NT2/D1 (cell line): ENCODE data around the gene ATP6AP1.

ENCODE experiments used
- DNase-seq: peaks from one replicate; pipeline ENCODE4 v3.0.0-alpha.2; 2011; ENCODE audit warnings: low read depth, low spot score
- H3K27me3 ChIP-seq: 2 replicates; pipeline ENCODE4 v1.6.0; 2011; ENCODE audit warnings: mild to moderate bottlenecking; ENCODE audit not compliant: insufficient read length, insufficient read depth
- H3K36me3 ChIP-seq: 2 replicates; pipeline ENCODE4 v1.6.1; 2011; ENCODE audit warnings: mild to moderate bottlenecking, low read length, mixed read lengths; ENCODE audit not compliant: insufficient read depth, insufficient read length
- H3K4me1 ChIP-seq: 2 replicates; pipeline ENCODE4 v1.5.1; 2011; ENCODE audit not compliant: insufficient read depth, insufficient read length
- H3K4me3 ChIP-seq: 2 replicates; pipeline ENCODE4 v1.5.1; 2011; ENCODE audit warnings: low read depth; ENCODE audit not compliant: insufficient read length
- H3K9ac ChIP-seq: 2 replicates; pipeline ENCODE4 v1.6.0; 2011; ENCODE audit warnings: low read depth; ENCODE audit not compliant: insufficient read length
- H3K9me3 ChIP-seq: 2 replicates; pipeline ENCODE4 v1.5.1; 2011; ENCODE audit warnings: mild to moderate bottlenecking, low read length; ENCODE audit not compliant: insufficient read depth
- SUZ12 ChIP-seq: IDR thresholded peaks from 2 replicates; pipeline ENCODE4 v1.6.1; 2011; ENCODE audit not compliant: insufficient read length, insufficient read depth; ENCODE audit errors: extremely low read depth
- YY1 ChIP-seq: IDR thresholded peaks from 2 replicates; pipeline ENCODE4 v1.6.1; 2011; ENCODE audit not compliant: insufficient read length, insufficient read depth
- ZNF274 ChIP-seq: IDR thresholded peaks from 2 replicates; pipeline ENCODE4 v1.6.1; 2011; ENCODE audit warnings: mild to moderate bottlenecking, low read depth, low read length

ATP6AP1 gene

GRCh38 chrX:154446430-154446829 lies 18.0 kb downstream of the ATP6AP1 start:
- TF ChIP-seq YY1 (no peak), ZNF274 (no peak)
- Histone ChIP-seq H3K27me3 (no peaks in the 10 kb centered on the region), H3K36me3 (peaks cover 54% of the 10 kb centered on the region), H3K4me1 (no peaks in the 10 kb centered on the region), H3K9me3 (no peaks in the 10 kb centered on the region), H3K4me3 (no peak overlapping the region), H3K9ac (no peak overlapping the region)
- DNase-seq: no peak

DNA sequence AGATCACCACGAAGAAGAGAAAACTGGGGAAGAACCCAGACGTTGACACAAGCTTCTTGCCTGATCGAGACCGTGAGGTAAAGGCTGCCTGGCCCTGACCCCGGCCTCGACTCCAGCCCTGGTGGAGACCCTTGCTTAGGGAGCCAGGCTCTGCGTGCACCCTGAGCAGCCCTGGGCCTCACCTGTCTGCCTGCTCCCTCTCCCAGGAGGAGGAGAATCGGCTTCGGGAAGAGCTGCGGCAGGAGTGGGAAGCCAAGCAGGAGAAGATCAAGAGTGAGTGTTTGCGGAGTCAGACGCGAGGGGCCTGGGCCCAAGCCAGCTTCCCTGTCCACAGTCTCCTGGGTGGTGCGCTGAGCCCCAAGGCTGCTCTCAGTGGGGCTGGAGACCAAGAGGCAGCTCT lies 20.0 kb downstream of the ATP6AP1 start:
- TF ChIP-seq YY1 (no peak), SUZ12 (no peak)
- Histone ChIP-seq H3K4me3 (no peak overlapping the region), H3K36me3 (peaks cover 43% of the 10 kb centered on the region), H3K27me3 (no peaks in the 10 kb centered on the region), H3K9ac (no peak overlapping the region), H3K4me1 (no peaks in the 10 kb centered on the region), H3K9me3 (no peaks in the 10 kb centered on the region)
- DNase-seq: no peak

- no peak for DNase-seq
- H3K4me1 ChIP-seq: no peaks in the 10 kb centered on the region
- no peaks in the 10 kb centered on the region for H3K27me3 ChIP-seq
- H3K4me3 ChIP-seq: no peak overlapping the region
- peaks cover 43% of the 10 kb centered on the region for H3K36me3 ChIP-seq
- no peak for TF ChIP-seq YY1
- no peak for TF ChIP-seq SUZ12
- no peak for TF ChIP-seq ZNF274
- no peaks in the 10 kb centered on the region for H3K9me3 ChIP-seq
- H3K9ac ChIP-seq: no peak overlapping the region
Measured at GRCh38 chrX:154449618-154450017, 21.1 kb downstream of the ATP6AP1 start.

GRCh38 chrX:154450312-154450711 lies 21.8 kb downstream of the ATP6AP1 start:
- no peak for TF ChIP-seq SUZ12
- no peak for TF ChIP-seq ZNF274
- TF ChIP-seq YY1: no peak
- no peak for DNase-seq
- no peaks in the 10 kb centered on the region for H3K27me3 ChIP-seq
- peaks cover 43% of the 10 kb centered on the region for H3K36me3 ChIP-seq
- no peaks in the 10 kb centered on the region for H3K4me1 ChIP-seq
- H3K9me3 ChIP-seq: no peaks in the 10 kb centered on the region
- H3K9ac ChIP-seq: no peak overlapping the region
- H3K4me3 ChIP-seq: no peak overlapping the region

DNA sequence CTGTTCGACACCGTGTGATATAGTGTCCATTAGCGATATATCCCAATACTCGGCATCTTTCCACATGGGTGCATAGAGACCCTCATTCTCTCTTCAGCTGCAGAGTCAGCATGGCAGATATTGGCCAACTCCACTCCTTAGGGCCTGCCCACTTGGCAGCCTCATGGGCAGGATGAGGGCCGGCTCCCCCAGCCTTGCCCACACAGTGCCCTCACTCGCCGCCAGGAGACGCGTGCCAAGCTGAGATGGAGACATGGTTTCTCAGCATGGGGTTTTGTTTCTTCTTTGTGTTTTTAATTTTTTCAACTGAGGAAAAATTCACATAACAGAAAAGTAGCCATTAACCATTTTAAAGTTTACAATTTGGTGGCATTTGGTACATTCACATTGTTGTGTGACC lies 24.3 kb downstream of the ATP6AP1 start:
- Histone ChIP-seq H3K9me3 (no peaks in the 10 kb centered on the region), H3K27me3 (no peaks in the 10 kb centered on the region), H3K36me3 (peaks cover 24% of the 10 kb centered on the region), H3K4me1 (no peaks in the 10 kb centered on the region), H3K9ac (no peak overlapping the region), H3K4me3 (no peak overlapping the region)
- TF ChIP-seq SUZ12: no peak
- TF ChIP-seq YY1: no peak
- no peak for TF ChIP-seq ZNF274
- no peak for DNase-seq

DNA sequence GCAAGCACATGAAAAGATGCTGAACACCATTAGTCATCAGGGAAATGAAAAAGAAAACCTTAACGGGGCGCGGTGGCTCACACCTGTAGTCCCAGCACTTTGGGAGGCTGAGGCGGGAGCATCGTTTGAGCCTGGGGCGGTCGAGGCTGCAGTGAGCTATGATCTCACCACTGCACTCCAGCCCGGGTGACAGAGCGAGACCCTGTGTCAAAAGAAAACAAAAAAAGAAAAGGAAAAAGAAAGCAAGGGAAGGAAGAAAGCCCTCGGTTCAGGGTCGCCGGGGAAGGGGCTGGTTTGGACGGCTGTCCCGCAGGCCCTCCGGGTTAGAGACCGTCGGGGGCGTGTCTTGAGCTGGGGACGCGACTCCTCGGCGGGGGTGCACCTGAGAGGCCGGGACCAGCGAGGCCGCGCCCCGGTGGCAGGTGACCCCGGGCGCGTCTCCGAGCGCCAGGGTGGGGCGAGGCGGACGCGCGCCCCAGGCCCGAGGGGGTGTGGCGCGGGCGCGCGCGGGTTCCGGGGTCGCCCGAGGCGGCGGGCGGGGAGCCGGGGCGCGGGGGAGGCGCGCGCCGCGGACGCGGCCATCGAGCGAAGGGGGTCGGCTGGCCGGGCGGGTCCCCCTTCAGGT lies 29.1 kb downstream of the ATP6AP1 start:
- Histone ChIP-seq H3K9me3 (no peaks in the 10 kb centered on the region), H3K27me3 (no peaks in the 10 kb centered on the region), H3K9ac (no peak overlapping the region), H3K4me3 (no peak overlapping the region), H3K36me3 (peaks cover 19% of the 10 kb centered on the region), H3K4me1 (no peaks in the 10 kb centered on the region)
- no peak for DNase-seq
- TF ChIP-seq SUZ12: no peak
- no peak for TF ChIP-seq ZNF274
- no peak for TF ChIP-seq YY1

DNA sequence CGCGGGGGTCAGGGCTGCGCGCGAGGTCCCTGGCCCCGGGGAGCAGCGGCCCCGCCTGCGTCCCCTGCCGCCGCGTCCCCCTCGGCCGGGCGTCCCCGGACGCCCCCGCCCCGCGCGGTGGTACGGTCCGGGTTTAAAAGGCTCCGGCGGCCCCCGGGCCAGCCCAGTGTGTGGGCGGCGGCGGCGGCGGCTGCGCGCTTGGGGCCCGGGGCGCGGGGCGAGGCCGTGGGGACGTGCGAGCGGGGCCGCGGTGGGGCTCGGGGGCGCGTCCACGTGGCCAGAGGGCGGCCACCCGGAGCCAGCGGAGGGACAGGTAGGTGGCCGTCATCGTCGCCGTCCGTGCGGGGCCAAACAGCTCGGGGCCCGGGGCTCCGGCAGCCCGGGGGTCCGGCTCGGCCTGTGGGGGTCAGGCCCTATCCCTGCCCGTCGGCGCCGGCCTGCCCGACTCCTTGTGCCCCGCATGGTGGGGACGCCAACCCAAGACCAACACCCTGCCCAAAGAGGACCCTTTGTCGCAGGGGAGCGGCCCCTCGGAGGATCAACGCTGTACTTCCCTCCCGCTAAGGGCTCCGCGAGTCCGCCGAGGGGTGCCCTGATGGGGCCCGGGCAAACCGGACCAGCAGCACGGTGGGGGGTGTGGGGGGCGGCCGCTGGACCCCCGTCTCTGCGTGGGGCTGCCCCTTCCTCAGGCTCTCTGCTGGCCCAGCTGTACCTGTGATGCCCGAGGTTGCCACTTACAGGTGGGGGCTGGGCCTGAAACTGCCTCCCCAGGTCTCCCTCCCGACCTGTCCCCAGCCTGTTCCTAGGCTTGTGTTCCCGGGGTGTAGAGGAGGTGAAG lies 29.9 kb downstream of the ATP6AP1 start, which contains the start of gene PLXNA3:
Gene PLXNA3, plus strand, starts transcription at position 166 of the 838 bp plus-strand sequence. CDS start 1,903 bp downstream, outside the sequence.
- peak within 1 kb of the TSS; percentile 54 for H3K4me3 ChIP-seq
- no peak for TF ChIP-seq SUZ12
- TF ChIP-seq ZNF274: no peak
- TF ChIP-seq YY1: no peak
- H3K36me3 ChIP-seq: peaks cover 16% of the 10 kb centered on the region
- H3K27me3 ChIP-seq: no peaks in the 10 kb centered on the region
- DNase-seq: no peak
- H3K4me1 ChIP-seq: no peaks in the 10 kb centered on the region
- no peaks in the 10 kb centered on the region for H3K9me3 ChIP-seq
- peak within 1 kb of the TSS; percentile 67 for H3K9ac ChIP-seq
